Activated naive CD8-positive, alpha-beta T cell (primary cell): ENCODE data around the gene WDHD1.
A peak's percentile ranks its signal among the peaks of the same experiment; 100 is the strongest.

Experiments used
- H3K27ac Mint-ChIP-seq: one replicate; pipeline ENCODE4 v1.8.0; 2021; ENCODE audit warnings: mixed read lengths
- H3K27me3 Mint-ChIP-seq: one replicate; pipeline ENCODE4 v1.8.0; 2021; ENCODE audit warnings: mixed read lengths
- H3K36me3 Mint-ChIP-seq: one replicate; pipeline ENCODE4 v1.8.0; 2021; ENCODE audit warnings: mixed read lengths
- H3K4me1 Mint-ChIP-seq: one replicate; pipeline ENCODE4 v1.8.0; 2021; ENCODE audit warnings: low read depth, mixed read lengths
- H3K4me3 Mint-ChIP-seq: one replicate; pipeline ENCODE4 v1.8.0; 2021; ENCODE audit warnings: mild to moderate bottlenecking, mixed read lengths
- H3K9me3 Mint-ChIP-seq: one replicate; pipeline ENCODE4 v1.8.0; 2021; ENCODE audit warnings: low read depth, mixed read lengths

Gene WDHD1

DNA sequence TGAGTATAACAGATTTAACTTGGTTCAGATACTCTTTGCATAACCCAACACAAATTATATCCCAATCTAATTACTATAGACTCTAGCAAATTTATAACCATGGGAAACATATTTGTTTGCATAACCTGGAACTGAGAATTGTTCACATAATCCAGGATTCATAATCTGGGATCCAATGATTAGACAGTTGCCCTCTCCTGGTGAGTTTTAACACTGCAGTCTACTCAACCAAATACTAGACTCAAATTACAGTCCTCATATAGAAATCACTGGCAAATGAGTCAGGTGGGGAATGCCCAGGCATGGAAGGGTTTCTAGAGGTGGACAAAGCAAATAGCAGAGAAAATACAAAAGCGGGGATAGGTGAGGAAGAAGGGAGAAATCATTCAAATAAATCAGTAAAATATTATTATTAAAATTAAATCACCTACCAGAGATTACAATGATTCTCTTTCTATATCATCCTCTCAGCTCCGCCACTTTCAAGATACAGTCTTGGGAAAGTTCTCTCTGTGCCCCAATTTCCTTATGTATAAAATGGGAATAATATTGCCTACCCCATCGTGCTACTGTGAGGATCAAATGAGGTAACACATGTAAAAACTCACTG is 133.6 kb downstream of the WDHD1 start:
- H3K4me3 Mint-ChIP-seq: no peak overlapping the region
- peak overlapping the region; percentile 5 for H3K27ac Mint-ChIP-seq
- H3K4me1 Mint-ChIP-seq: peaks cover 46% of the 10 kb centered on the region
- H3K27me3 Mint-ChIP-seq: no peaks in the 10 kb centered on the region
- peaks cover 3% of the 10 kb centered on the region for H3K36me3 Mint-ChIP-seq
- no peaks in the 10 kb centered on the region for H3K9me3 Mint-ChIP-seq

DNA sequence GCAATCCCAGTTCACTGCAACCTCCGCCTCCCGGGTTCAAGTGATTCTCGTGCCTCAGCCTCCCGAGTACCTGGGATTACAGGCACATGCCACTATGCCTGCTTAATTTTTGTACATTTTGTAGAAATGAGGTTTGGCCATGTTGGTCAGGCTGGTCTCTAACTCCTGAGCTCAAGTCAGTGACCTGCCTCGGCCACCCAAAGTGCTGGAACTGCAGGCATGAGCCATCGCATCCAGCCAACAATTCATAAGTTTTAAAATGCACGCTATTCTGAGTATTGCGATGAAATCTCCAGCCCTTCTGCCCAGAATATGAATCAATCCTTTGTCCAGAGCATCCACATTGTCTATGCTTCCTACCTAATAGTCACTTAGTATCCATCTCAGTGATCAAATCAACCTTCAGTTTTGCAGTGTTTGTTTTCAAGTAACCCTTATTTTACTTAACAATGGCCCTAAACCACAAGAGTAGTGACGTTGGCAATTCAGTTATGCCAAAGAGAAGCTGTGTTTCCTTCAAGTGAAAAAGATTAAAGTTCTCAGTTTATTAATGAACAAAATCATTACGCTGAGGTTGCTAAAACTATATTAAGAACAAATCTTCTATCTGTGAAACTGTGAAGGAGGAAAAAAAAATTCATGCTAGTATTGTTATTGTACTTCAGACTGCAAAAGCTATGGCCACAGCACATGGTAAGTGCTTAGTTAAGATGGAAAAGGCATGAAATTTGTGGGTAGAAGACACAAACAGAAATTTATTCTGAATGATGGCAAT is 135.2 kb downstream of the WDHD1 start:
- peaks cover 49% of the 10 kb centered on the region for H3K4me1 Mint-ChIP-seq
- no peak overlapping the region for H3K4me3 Mint-ChIP-seq
- H3K9me3 Mint-ChIP-seq: no peaks in the 10 kb centered on the region
- no peaks in the 10 kb centered on the region for H3K27me3 Mint-ChIP-seq
- H3K27ac Mint-ChIP-seq: no peak overlapping the region
- no peaks in the 10 kb centered on the region for H3K36me3 Mint-ChIP-seq

DNA sequence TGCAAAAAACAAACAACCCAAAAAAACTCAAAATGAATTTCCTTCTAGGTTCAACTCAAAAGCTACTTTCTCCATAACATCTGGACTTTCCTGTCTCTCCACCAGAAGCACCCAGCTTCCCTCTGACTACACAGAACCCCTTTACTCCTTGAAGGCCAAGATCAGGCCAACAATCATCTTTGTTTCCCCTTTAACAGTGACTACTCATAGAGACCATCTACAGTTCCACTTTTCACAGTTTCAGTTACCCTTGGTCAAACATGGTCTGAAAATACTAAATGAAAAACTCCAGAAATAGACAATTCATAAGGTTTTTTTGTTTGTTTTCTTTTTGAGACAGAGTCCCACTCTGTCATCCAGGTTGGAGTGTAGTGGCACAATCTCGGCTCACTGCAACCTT is 136.1 kb downstream of the WDHD1 start:
- H3K27ac Mint-ChIP-seq: no peak overlapping the region
- peaks cover 51% of the 10 kb centered on the region for H3K4me1 Mint-ChIP-seq
- H3K27me3 Mint-ChIP-seq: no peaks in the 10 kb centered on the region
- H3K9me3 Mint-ChIP-seq: no peaks in the 10 kb centered on the region
- no peak overlapping the region for H3K4me3 Mint-ChIP-seq
- H3K36me3 Mint-ChIP-seq: no peaks in the 10 kb centered on the region

DNA sequence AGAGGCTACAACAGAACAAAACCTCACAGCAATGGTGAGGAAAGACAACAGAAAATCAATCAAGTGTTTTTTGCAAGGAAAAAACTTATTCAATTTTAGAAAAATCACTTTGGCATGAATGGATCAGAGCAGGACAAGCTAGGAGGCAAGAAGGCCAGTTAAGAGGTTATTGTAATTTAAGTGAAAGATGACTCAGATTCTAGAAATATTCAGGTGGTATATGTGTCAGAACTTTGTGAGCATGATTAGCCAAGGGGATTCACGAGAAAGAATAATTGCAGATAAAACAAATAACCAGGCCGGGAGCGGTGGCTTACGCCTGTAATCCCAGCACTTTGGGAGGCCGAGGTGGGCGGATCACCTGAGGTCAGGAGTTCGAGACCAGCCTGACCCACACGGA is 137.0 kb downstream of the WDHD1 start:
- peak overlapping the region; percentile 1 for H3K27ac Mint-ChIP-seq
- no peak overlapping the region for H3K4me3 Mint-ChIP-seq

More for the DNA sequence above, 137.0 kb downstream of the WDHD1 start:
- H3K27me3 Mint-ChIP-seq: no peaks in the 10 kb centered on the region
- H3K9me3 Mint-ChIP-seq: no peaks in the 10 kb centered on the region
- no peaks in the 10 kb centered on the region for H3K36me3 Mint-ChIP-seq
- H3K4me1 Mint-ChIP-seq: peaks cover 46% of the 10 kb centered on the region
